B cell (primary cell): ENCODE measurements around the gene MVB12B. TPM values are rescaled to one million over a fixed set of nuclear protein-coding genes. Genes with fewer than 3 reads are reported as not detected.

Experiments used
- ATAC-seq: fragments of 200-7000 bp; cut with Tn5 transposase; one replicate; pipeline ENCODE4 v1.10.0; 2021; ENCODE audit warnings: low read depth, mild to moderate bottlenecking, moderate number of reproducible peaks, moderate library complexity
- CTCF ChIA-PET: fragments of 350-600 bp; sonication (Branson Sonifier 250); formaldehyde crosslinking; loops from one replicate; lab custom pipeline; 2021; ENCODE audit warnings: antibody characterized with exemption, inconsistent platforms; lab: Charles Lee
- POLR2A ChIA-PET: fragments of 350-600 bp; sonication (Branson Sonifier 250); formaldehyde crosslinking; loops from one replicate; lab custom pipeline; 2021; ENCODE audit warnings: antibody characterized with exemption; lab: Charles Lee
- DNase-seq: peaks from one replicate; pipeline ENCODE4 v3.0.0; 2013
- H2AFZ ChIP-seq: 2 replicates; pipeline ENCODE4 v1.6.1; 2012; ENCODE audit warnings: mild to moderate bottlenecking, low read depth, low read length; ENCODE audit not compliant: insufficient read depth, poor library complexity, severe bottlenecking
- H3K27ac ChIP-seq, 2 donors: 1 replicate in 1 of 2; 2 replicates in 1 of 2; pipeline ENCODE4 v1.5.1; 2012 to 2013; ENCODE audit warnings: low read length in 2 of 2, mild to moderate bottlenecking in 2 of 2, moderate library complexity in 1 of 2
- H3K27me3 ChIP-seq, 4 experiments: fragments of 200-600 bp in 1 of 4; sonication (generic) in 1 of 4; replicated peaks in 1 of 4; 1 replicate in 2 of 4; 2 replicates in 2 of 4; pipeline versions ENCODE4 v1.6.1 to v1.7.0; 2013 to 2016; ENCODE audit warnings: low read length in 3 of 4, mild to moderate bottlenecking in 2 of 4, mixed read lengths in 1 of 4, moderate library complexity in 1 of 4; ENCODE audit not compliant: insufficient read depth in 4 of 4, control insufficient read depth in 3 of 4; ENCODE audit errors: control extremely low read depth in 1 of 4
- H3K36me3 ChIP-seq, 2 experiments: replicated peaks in 1 of 2; 1 replicate in 1 of 2; 2 replicates in 1 of 2; pipeline versions ENCODE4 v1.6.1 to v1.7.1; 2013; ENCODE audit warnings: low read length in 1 of 2; ENCODE audit not compliant: insufficient read depth in 2 of 2, control insufficient read depth in 1 of 2; ENCODE audit errors: control extremely low read depth in 1 of 2, extremely low read depth in 1 of 2
- H3K4me1 ChIP-seq, 2 donors: fragments of 200-600 bp in 1 of 2; sonication (generic) in 1 of 2; 1 replicate in 1 of 2; 2 replicates in 1 of 2; pipeline versions ENCODE4 v1.5.1 to v1.6.1; 2013 to 2017; ENCODE audit warnings: low read length in 2 of 2; ENCODE audit not compliant: control insufficient read depth in 2 of 2, insufficient read depth in 2 of 2
- H3K4me2 ChIP-seq: replicated peaks from 2 replicates; pipeline ENCODE3; 2012; ENCODE audit warnings: mild to moderate bottlenecking, low read depth, low read length; ENCODE audit not compliant: poor library complexity, severe bottlenecking
- H3K4me3 ChIP-seq, 5 experiments: fragments of 200-600 bp in 1 of 5; sonication (generic) in 1 of 5; 1 replicate in 3 of 5; 2 replicates in 2 of 5; pipeline versions ENCODE4 v1.5.1 to v1.7.0; 2011 to 2016; ENCODE audit warnings: low read length in 4 of 5, mild to moderate bottlenecking in 4 of 5, low read depth in 2 of 5, control low read depth in 1 of 5, moderate library complexity in 1 of 5; ENCODE audit not compliant: insufficient read depth in 1 of 5; ENCODE audit errors: control extremely low read depth in 1 of 5, extremely low read depth in 1 of 5
- H3K79me2 ChIP-seq: fragments of 200-600 bp; sonication (generic); one replicate; pipeline ENCODE4 v1.6.0; 2016; ENCODE audit warnings: low read length; ENCODE audit not compliant: control insufficient read depth, insufficient read depth
- H3K9ac ChIP-seq: fragments of 200-600 bp; sonication (generic); 2 replicates; pipeline ENCODE4 v1.6.1; 2017; ENCODE audit warnings: mild to moderate bottlenecking, low read length, moderate library complexity
- H3K9me3 ChIP-seq, 3 donors: one replicate each; pipeline versions ENCODE4 v1.6.1 to v1.7.1; 2013; ENCODE audit warnings: low read length in 2 of 3; ENCODE audit not compliant: control insufficient read depth in 2 of 3, insufficient read depth in 1 of 3; ENCODE audit errors: control extremely low read depth in 1 of 3
- H4K20me1 ChIP-seq: 2 replicates; pipeline ENCODE4 v1.6.0; 2012; ENCODE audit warnings: mild to moderate bottlenecking, low read length; ENCODE audit not compliant: insufficient read depth, control insufficient read depth, poor library complexity, severe bottlenecking
- H3K27ac Mint-ChIP-seq: one replicate; pipeline ENCODE4 v1.8.0; 2021; ENCODE audit warnings: mixed read lengths
- H3K27me3 Mint-ChIP-seq: one replicate; pipeline ENCODE4 v1.8.0; 2021; ENCODE audit warnings: mixed read lengths
- H3K4me1 Mint-ChIP-seq: one replicate; pipeline ENCODE4 v1.8.0; 2021; ENCODE audit warnings: mixed read lengths
- H3K4me3 Mint-ChIP-seq: one replicate; pipeline ENCODE4 v1.8.0; 2021; ENCODE audit warnings: mixed read lengths
- H3K9me3 Mint-ChIP-seq: one replicate; pipeline ENCODE4 v1.8.0; 2022; ENCODE audit warnings: mixed read lengths; ENCODE audit not compliant: insufficient read depth
- CTCF ChIP-seq: fragments of 200-600 bp; IDR thresholded peaks from one replicate; pipeline ENCODE4 v1.8.0; 2022; ENCODE audit warnings: antibody characterized with exemption, mild to moderate bottlenecking
- EZH2 ChIP-seq: IDR thresholded peaks from 2 replicates; pipeline ENCODE4 v1.6.1; 2012; ENCODE audit warnings: borderline replicate concordance, low read depth, mild to moderate bottlenecking, moderate library complexity, low read length; ENCODE audit not compliant: insufficient read depth, poor library complexity, severe bottlenecking
- WGBS: methylation state at CpG from one replicate; pipeline ENCODE4 v1.1.5; 2013; ENCODE audit warnings: missing lambda C conversion rate; ENCODE audit not compliant: insufficient coverage; 5-methylcytosine and 5-hydroxymethylcytosine counted together
- intact Hi-C: fragments of 100-400 bp; cut with micrococcal nuclease; formaldehyde crosslinking; loops from one replicate; pipeline ENCODE4 v1.10.0; 2022
- polyA plus RNA-seq: library from polyadenylated mRNA; depleted of rRNA; stranded (reverse); fragments of >200 nt; gene quantifications from 2 replicates; pipeline ENCODE4 v1.2.3, GENCODE V29; 2012
- total RNA-seq, 2 donors: library from RNA; stranded (reverse); fragments of 120-200 nt in 1 of 2; gene quantifications; 1 replicate in 1 of 2; 2 replicates in 1 of 2; pipeline versions ENCODE4 v1.2.3 to v1.2.4, GENCODE V29; 2013 to 2022

The MVB12B gene
- total and polyA plus RNA-seq, 2 donors (not counting 1 experiment from before 2014, with no cell fraction given) = 1.2 to 9.8 TPM

- Histone ChIP-seq H3K36me3 (no peaks in the 10 kb centered on the region), H3K79me2 (no peaks in the 10 kb centered on the region), H3K9ac (no peak overlapping the region), H3K4me3 (no peak overlapping the region), H4K20me1 (no peaks in the 10 kb centered on the region), H3K27ac (no peak overlapping the region), H3K27me3 (peaks cover 0 to 5% (median 2%) of the 10 kb centered on the region in 4 experiments), H3K4me1 (no peaks in the 10 kb centered on the region), H2AFZ (no peak overlapping the region), H3K9me3 (no peaks in the 10 kb centered on the region), H3K4me2 (no peak overlapping the region)
- Mint-ChIP-seq H3K9me3 (no peaks in the 10 kb centered on the region), H3K27ac (no peak overlapping the region), H3K27me3 (peaks cover 24% of the 10 kb centered on the region), H3K4me3 (no peak overlapping the region), H3K4me1 (no peaks in the 10 kb centered on the region)
- 85% methylated on average over 6 of the region's 7 CpGs for WGBS
- TF ChIP-seq EZH2 (no peak), CTCF (no peak)
- intact Hi-C loops = no loop called here
- CTCF ChIA-PET = interaction anchor here (1.0 to 2.8 kb wide), 4 partner anchors 57 to 260 kb away, joined by 3 to 8 read pairs (median 5); no protein-coding TSS in a partner anchor
- POLR2A ChIA-PET = interaction anchor here (0.7 kb wide), 1 partner anchor 649 kb away, joined by 3 read pairs; no protein-coding TSS in a partner anchor
- ATAC-seq (no peak), DNase-seq (no peak)
These were observed 29.0 kb upstream of the MVB12B start for GRCh38 chr9:126297661-126298060.

- no peak overlapping the region for H3K4me3 Mint-ChIP-seq
- peaks cover 23% of the 10 kb centered on the region for H3K27me3 Mint-ChIP-seq
- H3K36me3 ChIP-seq = no peaks in the 10 kb centered on the region
- no peaks in the 10 kb centered on the region for H3K4me1 Mint-ChIP-seq
- no peak overlapping the region for H3K27ac ChIP-seq
- no peak overlapping the region for H2AFZ ChIP-seq
- CTCF ChIA-PET = interaction anchor here (1.5 to 2.8 kb wide), 4 partner anchors 100 to 259 kb away, joined by 3 to 11 read pairs (median 8); no protein-coding TSS in a partner anchor
- no peaks in the 10 kb centered on the region for H3K4me1 ChIP-seq
- ATAC-seq (no peak), DNase-seq (no peak)
- TF ChIP-seq EZH2 (no peak), CTCF (no peak)
- no peaks in the 10 kb centered on the region for H3K9me3 ChIP-seq
- intact Hi-C loops = no loop called here
- H3K4me2 ChIP-seq = no peak overlapping the region
- H3K9ac ChIP-seq = no peak overlapping the region
- no peak overlapping the region for H3K4me3 ChIP-seq
- H3K27ac Mint-ChIP-seq = no peak overlapping the region
- H3K9me3 Mint-ChIP-seq = no peaks in the 10 kb centered on the region
- H3K79me2 ChIP-seq = no peaks in the 10 kb centered on the region
- peaks cover 0 to 5% (median 2%) of the 10 kb centered on the region in 4 experiments for H3K27me3 ChIP-seq
- H4K20me1 ChIP-seq = no peaks in the 10 kb centered on the region
- 86% methylated on average over 21 of the region's 27 CpGs for WGBS
- POLR2A ChIA-PET = no interaction called here
These were observed 28.4 kb upstream of the MVB12B start for GRCh38 chr9:126298063-126298801.
